H1 (cell line): ENCODE data around the gene MPRIP. TPM values are rescaled to one million over a fixed set of nuclear protein-coding genes. Genes with fewer than 3 reads are reported as not detected.

Experiments used
- CTCF ChIA-PET: fragments of 300-600 bp; sonication (Branson Sonifier 250); formaldehyde crosslinking; loops from one replicate; lab custom pipeline; 2021; ENCODE audit not compliant: partially characterized antibody; lab: Charles Lee
- POLR2A ChIA-PET: fragments of 300-600 bp; sonication (Branson Sonifier 250); formaldehyde crosslinking; loops from one replicate; lab custom pipeline; 2021; ENCODE audit warnings: inconsistent platforms; ENCODE audit not compliant: partially characterized antibody; lab: Charles Lee
- DNase-seq, 2 experiments: peaks; one replicate each; pipeline versions ENCODE4 v3.0.0 to v3.0.0-alpha.2; 2010 to 2022; ENCODE audit warnings: low spot score in 2 of 2, low read depth in 1 of 2, mixed read lengths in 1 of 2
- FAIRE-seq: peaks from 2 replicates; lab custom pipeline; 2011; peaks lifted over from hg19 to GRCh38; lab: Jason Lieb, UNC
- H2AFZ ChIP-seq: 2 replicates; pipeline ENCODE4 v1.8.1; 2012; ENCODE audit warnings: low read length, inconsistent platforms
- H2AK5ac ChIP-seq: 2 replicates; pipeline ENCODE4 v1.6.1; 2013; ENCODE audit warnings: low read depth, low read length
- H2BK120ac ChIP-seq: replicated peaks from 2 replicates; pipeline ENCODE3; 2013; ENCODE audit warnings: low read depth, low read length, inconsistent platforms
- H2BK12ac ChIP-seq: 2 replicates; pipeline ENCODE4 v1.6.1; 2013; ENCODE audit warnings: low read depth, low read length
- H2BK15ac ChIP-seq: 2 replicates; pipeline ENCODE4 v1.6.1; 2013; ENCODE audit warnings: low read length
- H2BK20ac ChIP-seq: 2 replicates; pipeline ENCODE4 v1.6.1; 2013; ENCODE audit warnings: low read length
- H2BK5ac ChIP-seq: 2 replicates; pipeline ENCODE4 v1.6.1; 2013; ENCODE audit warnings: low read depth, low read length
- H3K14ac ChIP-seq: 2 replicates; pipeline ENCODE4 v1.6.1; 2013; ENCODE audit warnings: inconsistent platforms; ENCODE audit not compliant: insufficient read length
- H3K18ac ChIP-seq: 2 replicates; pipeline ENCODE4 v1.6.1; 2013; ENCODE audit warnings: low read length; ENCODE audit errors: extremely low read depth
- H3K23ac ChIP-seq: 2 replicates; pipeline ENCODE4 v1.6.1; 2013; ENCODE audit warnings: inconsistent platforms; ENCODE audit not compliant: insufficient read length
- H3K23me2 ChIP-seq: 2 replicates; pipeline ENCODE4 v1.6.1; 2013; ENCODE audit warnings: low read depth, low read length
- H3K27ac ChIP-seq: 2 replicates; pipeline ENCODE4 v1.6.1; 2011; ENCODE audit warnings: low read depth, low read length, inconsistent platforms
- H3K27me3 ChIP-seq, 4 experiments: replicated peaks in 1 of 4; 1 replicate in 1 of 4; 2 replicates in 3 of 4; pipeline versions ENCODE4 v1.6.1 to v1.8.1; 2011 to 2013; ENCODE audit warnings: low read length in 3 of 4, mild to moderate bottlenecking in 3 of 4, inconsistent platforms in 2 of 4, mixed read lengths in 2 of 4, moderate library complexity in 1 of 4; ENCODE audit not compliant: control insufficient read depth in 3 of 4, insufficient read depth in 3 of 4; ENCODE audit errors: extremely low read depth in 1 of 4
- H3K36me3 ChIP-seq, 4 experiments: 2 replicates each; pipeline versions ENCODE4 v1.6.1 to v1.8.1; 2011 to 2013; ENCODE audit warnings: mild to moderate bottlenecking in 4 of 4, low read length in 3 of 4, moderate library complexity in 2 of 4, control low read depth in 1 of 4, inconsistent platforms in 1 of 4; ENCODE audit not compliant: insufficient read depth in 4 of 4, control insufficient read depth in 2 of 4
- H3K4ac ChIP-seq: replicated peaks from 2 replicates; pipeline ENCODE3; 2013; ENCODE audit warnings: low read length, low read depth, mixed read lengths, inconsistent platforms; ENCODE audit not compliant: insufficient read length
- H3K4me1 ChIP-seq, 4 experiments: replicated peaks in 1 of 4; 1 replicate in 1 of 4; 2 replicates in 3 of 4; pipeline versions ENCODE4 v1.6.1 to v1.8.1; 2011 to 2013; ENCODE audit warnings: low read length in 3 of 4, inconsistent platforms in 2 of 4, mixed read lengths in 1 of 4; ENCODE audit not compliant: insufficient read depth in 4 of 4, control insufficient read depth in 3 of 4
- H3K4me2 ChIP-seq, 2 experiments: 2 replicates each; pipeline versions ENCODE4 v1.6.1 to v1.8.1; 2011 to 2013; ENCODE audit warnings: low read depth in 2 of 2, low read length in 2 of 2, control low read depth in 1 of 2, inconsistent platforms in 1 of 2, mild to moderate bottlenecking in 1 of 2; ENCODE audit not compliant: insufficient read depth in 1 of 2
- H3K4me3 ChIP-seq, 4 experiments: fragments of 200-600, 300-600 bp in 1 of 4; sonication (generic), shearing (Covaris generic), sonication (Bioruptor Twin) in 1 of 4; 2 replicates each; pipeline versions ENCODE4 v1.5.1 to v1.8.1; 2011 to 2016; ENCODE audit warnings: low read length in 4 of 4, low read depth in 3 of 4, control low read depth in 2 of 4, inconsistent platforms in 2 of 4, mild to moderate bottlenecking in 2 of 4, mixed read lengths in 1 of 4, moderate library complexity in 1 of 4; ENCODE audit not compliant: insufficient read depth in 2 of 4; ENCODE audit errors: extremely low read depth in 1 of 4
- H3K56ac ChIP-seq: replicated peaks from 2 replicates; pipeline ENCODE3; 2013; ENCODE audit warnings: low read depth, mild to moderate bottlenecking, mixed read lengths, low read length, inconsistent platforms; ENCODE audit not compliant: insufficient read length
- H3K79me1 ChIP-seq: 2 replicates; pipeline ENCODE4 v1.6.1; 2013; ENCODE audit warnings: low read depth, low read length, control low read depth
- H3K79me2 ChIP-seq, 2 experiments: 2 replicates each; pipeline versions ENCODE4 v1.6.1 to v1.8.1; 2012 to 2013; ENCODE audit warnings: low read length in 2 of 2, mild to moderate bottlenecking in 2 of 2, inconsistent platforms in 1 of 2; ENCODE audit not compliant: insufficient read depth in 2 of 2, control insufficient read depth in 1 of 2
- H3K9ac ChIP-seq, 4 experiments: replicated peaks in 1 of 4; 1 replicate in 1 of 4; 2 replicates in 3 of 4; pipeline versions ENCODE4 v1.6.1 to v1.8.1; 2011 to 2013; ENCODE audit warnings: low read depth in 3 of 4, low read length in 3 of 4, control low read depth in 2 of 4, mild to moderate bottlenecking in 2 of 4, moderate library complexity in 2 of 4, inconsistent platforms in 1 of 4; ENCODE audit errors: extremely low read depth in 1 of 4
- H3K9me3 ChIP-seq, 2 experiments: 2 replicates each; pipeline versions ENCODE4 v1.6.1 to v1.8.1; 2012 to 2013; ENCODE audit warnings: mild to moderate bottlenecking in 2 of 2, moderate library complexity in 2 of 2, control low read depth in 1 of 2, inconsistent platforms in 1 of 2, low read depth in 1 of 2, low read length in 1 of 2, mixed read lengths in 1 of 2; ENCODE audit not compliant: insufficient read depth in 2 of 2
- H4K20me1 ChIP-seq, 2 experiments: replicated peaks in 1 of 2; 2 replicates each; pipeline versions ENCODE3 to v1.8.1; 2011 to 2013; ENCODE audit warnings: inconsistent platforms in 2 of 2, low read length in 2 of 2, mild to moderate bottlenecking in 1 of 2; ENCODE audit not compliant: insufficient read depth in 2 of 2, control insufficient read depth in 1 of 2
- H4K5ac ChIP-seq: 2 replicates; pipeline ENCODE4 v1.6.1; 2013; ENCODE audit warnings: low read length, low read depth, mixed read lengths, inconsistent platforms; ENCODE audit not compliant: insufficient read length
- H4K8ac ChIP-seq: 2 replicates; pipeline ENCODE4 v1.8.0; 2013; ENCODE audit warnings: mild to moderate bottlenecking, moderate library complexity, low read length, inconsistent platforms; ENCODE audit not compliant: insufficient read depth; ENCODE audit errors: extremely low read depth
- H4K91ac ChIP-seq: replicated peaks from 2 replicates; pipeline ENCODE3; 2013; ENCODE audit warnings: low read length, mixed read lengths, inconsistent platforms; ENCODE audit not compliant: insufficient read length
- CEBPB ChIP-seq: IDR thresholded peaks from 2 replicates; pipeline ENCODE4 v1.6.1; 2012; ENCODE audit warnings: low read depth, low read length
- CHD2 ChIP-seq: IDR thresholded peaks from 2 replicates; pipeline ENCODE4 v1.6.1; 2012; ENCODE audit warnings: low read length, improper control_type of control experiment
- EGR1 ChIP-seq: IDR thresholded peaks from 2 replicates; pipeline ENCODE4 v1.6.1; 2011; ENCODE audit warnings: low read depth, low read length, borderline replicate concordance
- MAFK ChIP-seq: IDR thresholded peaks from 2 replicates; pipeline ENCODE4 v1.6.1; 2012; ENCODE audit warnings: low read depth, mild to moderate bottlenecking, improper control_type of control experiment, low read length
- NANOG ChIP-seq: IDR thresholded peaks from 2 replicates; pipeline ENCODE4 v1.6.1; 2011; ENCODE audit warnings: low read length, low read depth, mild to moderate bottlenecking, inconsistent platforms; ENCODE audit not compliant: insufficient read depth, poor library complexity, severe bottlenecking
- RFX5 ChIP-seq: IDR thresholded peaks from 2 replicates; pipeline ENCODE4 v1.6.1; 2011; ENCODE audit warnings: low read depth, low read length, improper control_type of control experiment, borderline replicate concordance
- SP2 ChIP-seq: IDR thresholded peaks from 2 replicates; pipeline ENCODE4 v1.6.1; 2012; ENCODE audit warnings: mild to moderate bottlenecking, low read length, inconsistent platforms
- SUZ12 ChIP-seq: fragments of 200-600 bp; sonication (generic); IDR thresholded peaks from 2 replicates; pipeline ENCODE4 v1.6.1; 2012; ENCODE audit warnings: mild to moderate bottlenecking, inconsistent platforms, low read length, moderate library complexity, mixed read lengths
- TAF1 ChIP-seq: IDR thresholded peaks from 2 replicates; pipeline ENCODE4 v1.6.1; 2011; ENCODE audit warnings: mild to moderate bottlenecking, low read depth, low read length
- ZNF274 ChIP-seq: IDR thresholded peaks from 2 replicates; pipeline ENCODE4 v1.7.0; 2012; ENCODE audit warnings: low read length, borderline replicate concordance; ENCODE audit errors: extremely low read depth
- WGBS, 2 experiments: shearing (Covaris generic) in 1 of 2; methylation state at CpG; one replicate each; pipeline versions ENCODE4 v1.1.6 to v1.1.7; 2013 to 2015; ENCODE audit warnings: low lambda C conversion rate in 2 of 2, mixed read lengths in 2 of 2, inconsistent platforms in 1 of 2, low coverage in 1 of 2, missing lambda C conversion rate in 1 of 2; ENCODE audit not compliant: insufficient replicate concordance in 2 of 2, insufficient coverage in 1 of 2, insufficient read length in 1 of 2; ENCODE audit errors: extremely low coverage in 1 of 2, missing lambda C conversion rate in 1 of 2; 5-methylcytosine and 5-hydroxymethylcytosine counted together
- polyA plus RNA-seq, 7 experiments: library from polyadenylated mRNA; depleted of rRNA in 3 of 7; stranded (reverse) in 5 of 7; unstranded in 2 of 7; fragments of >200 nt in 5 of 7; fragments of 200-250 nt in 2 of 7; gene quantifications; 1 replicate in 5 of 7; 2 replicates in 1 of 7; 4 replicates in 1 of 7; pipeline versions ENCODE4 v1.2.1 to v1.2.3, GENCODE V29; 2011 to 2013; ENCODE audit warnings: missing spikeins in 2 of 7, mixed read lengths in 2 of 7
- total RNA-seq: library from RNA; stranded (reverse); fragmentation: NEBNext Ultra II Directional; extraction: Animal tissue kit (Norgen Biotek cat#: 25700); gene quantifications from 2 replicates; pipeline ENCODE4 v1.2.1, GENCODE V29; 2021

MPRIP gene
- total and polyA plus RNA-seq, 2 of the 8 experiments (the other 6 are each of a cell fraction or from before 2014, with no cell fraction given) = 48.6 to 146 TPM

DNA sequence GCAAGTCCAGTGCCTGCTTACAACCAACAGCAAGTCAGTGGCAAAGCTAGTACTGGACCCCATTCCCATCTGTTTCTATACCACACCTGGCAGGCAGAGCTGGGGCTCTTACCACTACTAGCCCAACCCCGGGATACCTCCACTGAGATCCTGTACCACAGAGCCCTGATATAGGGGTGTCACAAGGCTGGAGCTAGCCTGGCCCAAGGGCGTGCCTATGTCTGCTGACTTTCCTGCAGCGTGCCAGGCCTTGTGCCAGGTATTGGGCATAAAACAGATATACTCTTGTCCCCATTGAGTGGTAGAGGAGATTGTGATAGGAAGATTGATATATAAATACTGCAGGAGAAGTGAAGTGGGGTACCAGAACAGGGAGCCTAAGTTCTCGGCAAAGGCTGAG, 119.5 kb downstream of the MPRIP start:
- H4K8ac ChIP-seq = no peak overlapping the region
- TF ChIP-seq SUZ12 (no peak), EGR1 (no peak), CEBPB (no peak), MAFK (no peak), NANOG (no peak), RFX5 (no peak), CHD2 (no peak), SP2 (no peak), TAF1 (no peak), ZNF274 (no peak)
- no peak overlapping the region for H3K18ac ChIP-seq
- H3K36me3 ChIP-seq = peaks cover 6 to 18% (median 12%) of the 10 kb centered on the region in 4 experiments; a peak in 7 of 8 replicates
- no peak overlapping the region for H3K4me2 ChIP-seq
- no peaks in the 10 kb centered on the region for H3K79me1 ChIP-seq
- H3K14ac ChIP-seq = no peak overlapping the region
- H3K27ac ChIP-seq = no peak overlapping the region
- H2BK5ac ChIP-seq = no peak overlapping the region
- H3K9me3 ChIP-seq = no peaks in the 10 kb centered on the region
- no peak for FAIRE-seq
- no peak overlapping the region for H2BK15ac ChIP-seq
- H3K4me3 ChIP-seq = no peak overlapping the region
- H4K5ac ChIP-seq = no peak overlapping the region
- no peak overlapping the region for H2BK20ac ChIP-seq
- H3K27me3 ChIP-seq = no peaks in the 10 kb centered on the region
- H3K4me1 ChIP-seq = no peaks in the 10 kb centered on the region
- H3K9ac ChIP-seq = no peak overlapping the region
- H2AK5ac ChIP-seq = no peak overlapping the region
- H3K79me2 ChIP-seq = no peaks in the 10 kb centered on the region
- no peaks in the 10 kb centered on the region for H3K23me2 ChIP-seq
- no peak overlapping the region for H4K91ac ChIP-seq
- POLR2A ChIA-PET = no interaction called here
- H2BK120ac ChIP-seq = no peak overlapping the region
- peaks cover 2 to 9% of the 10 kb centered on the region in 2 experiments for H4K20me1 ChIP-seq
- H3K4ac ChIP-seq = no peak overlapping the region
- CTCF ChIA-PET = interaction anchor here (0.9 kb wide), 1 partner anchor 11 kb away, joined by 3 read pairs; no protein-coding TSS in a partner anchor
- H3K23ac ChIP-seq = no peak overlapping the region
- no peak overlapping the region for H2AFZ ChIP-seq
- 95% methylated on average over 4 of the region's 4 CpGs; no CpG with 5 or more reads in 1 of the 2 experiments for WGBS, 2 experiments
- DNase-seq = no peak
- H3K56ac ChIP-seq = no peak overlapping the region
- H2BK12ac ChIP-seq = no peak overlapping the region
